GM12878 (cell line): ENCODE measurements around the gene GRIK4. TPM values are rescaled to one million over a fixed set of nuclear protein-coding genes. Genes with fewer than 3 reads are reported as not detected.
A peak's percentile ranks its signal among the peaks of the same experiment; 100 is the strongest.

Source experiments
- ATAC-seq: fragments of 200-7000 bp; cut with Tn5 transposase; 3 replicates; pipeline ENCODE4 v1.9.1; 2020; ENCODE audit warnings: mild to moderate bottlenecking, moderate library complexity
- BruUV-seq: library from RNA; stranded (reverse); fragments of 400-500 nt; replicated peaks from 2 replicates; lab custom pipeline; 2021; lab: Mats Ljungman, UMichigan
- CTCF ChIA-PET: fragments of 300-600 bp; sonication (Branson Sonifier 250); formaldehyde crosslinking; extraction: SDS; loops from one replicate; lab custom pipeline; 2021; ENCODE audit warnings: inconsistent platforms; lab: Yijun Ruan, JAX
- POLR2A ChIA-PET: fragments of 350-600 bp; formaldehyde crosslinking; extraction: SDS; loops from one replicate; lab custom pipeline; 2021; ENCODE audit warnings: inconsistent platforms; lab: Charles Lee
- RAD21 ChIA-PET: fragments of 300-600 bp; sonication (Branson Sonifier 250); formaldehyde crosslinking; loops from one replicate; lab custom pipeline; 2023; ENCODE audit warnings: antibody characterized with exemption; ENCODE audit not compliant: unreplicated experiment; lab: Charles Lee
- SMC1A ChIA-PET: fragments of 300-600 bp; sonication (Branson Sonifier 250); formaldehyde crosslinking; loops from one replicate; lab custom pipeline; 2023; ENCODE audit not compliant: unreplicated experiment, uncharacterized antibody; lab: Charles Lee
- DNase-seq: peaks from one replicate; pipeline ENCODE4 v3.0.0-alpha.2; 2011; ENCODE audit warnings: low read depth, low spot score
- FAIRE-seq: peaks from 3 replicates; lab custom pipeline; 2011; peaks lifted over from hg19 to GRCh38; lab: Jason Lieb, UNC
- H2AFZ ChIP-seq: 2 replicates; pipeline ENCODE4 v1.6.0; 2011; ENCODE audit warnings: low read depth, low read length, control low read depth; ENCODE audit not compliant: control insufficient read depth
- H3K27ac ChIP-seq: 2 replicates; pipeline ENCODE4 v1.5.1; 2011; ENCODE audit warnings: control low read depth; ENCODE audit not compliant: control insufficient read depth, insufficient read depth
- H3K27me3 ChIP-seq, 2 experiments: replicated peaks in 1 of 2; 2 replicates each; pipeline versions ENCODE4 v1.6.0 to v1.6.1; 2011; ENCODE audit warnings: low read length in 1 of 2; ENCODE audit not compliant: control insufficient read depth in 2 of 2, insufficient read depth in 2 of 2
- H3K36me3 ChIP-seq, 2 experiments: 2 replicates each; pipeline ENCODE4 v1.5.1; 2011; ENCODE audit warnings: low read length in 1 of 2; ENCODE audit not compliant: control insufficient read depth in 2 of 2, insufficient read depth in 2 of 2
- H3K4me1 ChIP-seq: 2 replicates; pipeline ENCODE4 v1.6.1; 2011; ENCODE audit warnings: mild to moderate bottlenecking, low read length, moderate library complexity, mixed read lengths; ENCODE audit not compliant: control insufficient read depth, insufficient read depth
- H3K4me2 ChIP-seq: 2 replicates; pipeline ENCODE4 v1.6.0; 2011; ENCODE audit warnings: control low read depth; ENCODE audit not compliant: control insufficient read depth, insufficient read depth
- H3K4me3 ChIP-seq: fragments of 200-600 bp; sonication (generic); 2 replicates; pipeline ENCODE4 v1.5.1; 2016
- H3K79me2 ChIP-seq: 2 replicates; pipeline ENCODE4 v1.6.0; 2011; ENCODE audit warnings: low read length; ENCODE audit not compliant: control insufficient read depth, insufficient read depth
- H3K9ac ChIP-seq: 2 replicates; pipeline ENCODE4 v1.8.0; 2011; ENCODE audit warnings: low read length, control low read depth, mixed read lengths; ENCODE audit not compliant: control insufficient read depth, insufficient read depth
- H3K9me3 ChIP-seq: replicated peaks from 3 replicates; pipeline ENCODE4 v1.5.1; 2011; ENCODE audit warnings: mild to moderate bottlenecking, low read length; ENCODE audit not compliant: control insufficient read depth, insufficient read depth
- H4K20me1 ChIP-seq: 2 replicates; pipeline ENCODE4 v1.6.0; 2011; ENCODE audit not compliant: control insufficient read depth, insufficient read depth
- CREM ChIP-seq: IDR thresholded peaks from 2 replicates; pipeline ENCODE4 v1.6.1; 2014; ENCODE audit warnings: antibody characterized with exemption, low read depth
- MYC ChIP-seq: IDR thresholded peaks from 2 replicates; pipeline ENCODE4 v1.6.1; 2011; ENCODE audit warnings: mild to moderate bottlenecking, low read length, moderate library complexity, inconsistent platforms; ENCODE audit not compliant: insufficient read depth, insufficient replicate concordance, insufficient read length, severe bottlenecking
- ZZZ3 ChIP-seq: IDR thresholded peaks from 2 replicates; pipeline ENCODE4 v1.6.1; 2011; ENCODE audit warnings: low read depth; ENCODE audit not compliant: control insufficient read depth, insufficient read length
- WGBS: methylation state at CpG from one replicate; pipeline ENCODE4 v1.1.6; 2016; ENCODE audit warnings: low lambda C conversion rate; ENCODE audit not compliant: insufficient replicate concordance, insufficient coverage; ENCODE audit errors: missing lambda C conversion rate; 5-methylcytosine and 5-hydroxymethylcytosine counted together
- in situ Hi-C: fragments of 300-500 bp; cut with MboI; formaldehyde crosslinking; loops from 9 replicates; pipeline ENCODE4 v1.14.3; 2018; ENCODE audit warnings: mixed read lengths
- intact Hi-C: fragments of 100-400 bp; cut with micrococcal nuclease; formaldehyde crosslinking; loops from one replicate; pipeline ENCODE4 v1.14.2; 2022; ENCODE audit not compliant: unreplicated experiment
- polyA plus RNA-seq, 11 experiments: library from polyadenylated mRNA; depleted of rRNA in 4 of 11; unstranded in 6 of 11; stranded (reverse) in 5 of 11; fragments of >200 nt; fragmentation: Nextera tagmentation in 4 of 11; fragmentation: Illumina TruSeq in 1 of 11; extraction: Ambion mirVana in 4 of 11; extraction: Trizol in 1 of 11; gene quantifications; 1 replicate in 1 of 11; 2 replicates in 10 of 11; pipeline versions ENCODE4 v1.2.1 to v1.2.3, GENCODE V29; 2011 to 2016; ENCODE audit warnings: inconsistent platforms in 2 of 11, missing spikeins in 2 of 11, low read depth in 1 of 11
- total RNA-seq, 4 experiments: library from RNA; depleted of rRNA in 3 of 4; stranded (reverse); fragments of >200 nt in 3 of 4; fragmentation: Illumina TruSeq in 1 of 4; extraction: Trizol in 1 of 4; gene quantifications; 2 replicates each; pipeline versions ENCODE4 v1.2.1 to v1.2.3, GENCODE V29; 2013 to 2021
- TF ChIP-seq, protein P1 (sequence below): fragments of 450-650 bp; IDR thresholded peaks from 2 replicates; pipeline ENCODE4 v1.6.1; 2018; ENCODE audit warnings: borderline replicate concordance, mild to moderate bottlenecking; ENCODE audit not compliant: partially characterized antibody

The GRIK4 gene
- total and polyA plus RNA-seq, 10 of the 15 experiments (the other 5 are each of a cell fraction or from before 2014, with no cell fraction given): 0.33 to 3.6 (median 0.72) TPM

DNA sequence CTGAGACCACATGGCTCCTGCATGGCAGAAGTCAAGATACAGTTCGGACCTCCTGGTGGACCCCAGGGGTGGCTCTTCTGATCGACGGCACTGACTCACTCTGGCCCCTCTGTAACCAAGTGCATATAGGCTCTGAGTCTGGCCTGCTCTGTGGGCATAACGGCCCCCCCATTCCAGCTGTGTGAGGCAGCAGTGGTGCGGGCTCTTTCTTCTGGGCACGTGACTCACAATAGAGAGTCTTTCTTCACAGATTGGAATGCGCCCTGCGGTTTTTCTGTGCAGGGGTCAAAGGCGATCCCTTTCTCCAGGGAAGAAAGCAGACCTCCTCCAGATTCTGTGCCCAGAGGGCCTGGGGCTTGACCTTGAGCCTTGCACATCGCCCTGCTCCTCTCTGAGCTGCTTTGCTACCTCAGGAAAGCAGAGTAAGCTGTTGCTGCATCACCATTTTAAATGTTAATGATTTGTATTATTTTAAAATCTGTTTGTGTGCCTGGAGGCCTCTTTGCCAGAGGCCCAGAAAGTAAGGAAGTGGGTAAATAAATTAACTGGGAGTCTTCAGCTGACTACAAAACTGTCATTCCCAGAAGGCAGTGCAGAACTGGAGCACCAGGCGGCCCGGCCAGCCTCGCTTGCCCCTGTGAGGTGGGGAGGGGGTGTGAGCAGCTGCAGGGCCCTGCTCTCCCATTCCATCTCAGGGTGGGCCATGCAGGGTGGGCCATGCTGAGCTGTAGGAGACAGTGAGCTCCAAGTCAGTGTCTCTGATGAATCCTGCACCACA, 199.0 kb downstream of the GRIK4 start:
- Histone ChIP-seq H3K27me3 (no peaks in the 10 kb centered on the region), H3K9ac (peak overlapping the region; percentile 7; the same call in 1 of the 2 replicates), H2AFZ (no peak overlapping the region), H3K9me3 (peaks cover 9% of the 10 kb centered on the region; the same call in 2 of the 3 replicates), H3K36me3 (peaks cover 0 to 9% of the 10 kb centered on the region in 2 experiments; a peak in 2 of 4 replicates), H3K79me2 (no peaks in the 10 kb centered on the region), H3K4me2 (peak overlapping the region; percentile 52), H4K20me1 (no peaks in the 10 kb centered on the region), H3K4me3 (peak overlapping the region; percentile 12; the same call in 1 of the 2 replicates)
- WGBS: 79% methylated on average over 12 of the region's 13 CpGs
- ATAC-seq: peak; percentile 45
- in situ Hi-C loops (no loop called here), intact Hi-C loops (loop anchor here (2.0 to 5.0 kb wide), 2 partner anchors 53 to 98 kb away; no protein-coding TSS in a partner anchor)
- no TSS peak for BruUV-seq
- SMC1A ChIA-PET: interaction anchor here (1.3 to 2.9 kb wide), 4 partner anchors 10 to 89 kb away, joined by 3 to 13 read pairs (median 4); no protein-coding TSS in a partner anchor
- CTCF ChIA-PET: interaction anchor here (0.6 to 9.5 kb wide), 2 partner anchors 25 to 129 kb away, joined by 4 to 86 read pairs; no protein-coding TSS in a partner anchor
- no peak for DNase-seq
- POLR2A ChIA-PET: no interaction called here
- no peak for FAIRE-seq
- RAD21 ChIA-PET: interaction anchor here (1.1 to 1.8 kb wide), 2 partner anchors 97 to 146 kb away, joined by 3 to 5 read pairs; no protein-coding TSS in a partner anchor
- TF ChIP-seq ZZZ3 (no peak), CREM (no peak), MYC (no peak)
- TF ChIP-seq, protein P1, sequence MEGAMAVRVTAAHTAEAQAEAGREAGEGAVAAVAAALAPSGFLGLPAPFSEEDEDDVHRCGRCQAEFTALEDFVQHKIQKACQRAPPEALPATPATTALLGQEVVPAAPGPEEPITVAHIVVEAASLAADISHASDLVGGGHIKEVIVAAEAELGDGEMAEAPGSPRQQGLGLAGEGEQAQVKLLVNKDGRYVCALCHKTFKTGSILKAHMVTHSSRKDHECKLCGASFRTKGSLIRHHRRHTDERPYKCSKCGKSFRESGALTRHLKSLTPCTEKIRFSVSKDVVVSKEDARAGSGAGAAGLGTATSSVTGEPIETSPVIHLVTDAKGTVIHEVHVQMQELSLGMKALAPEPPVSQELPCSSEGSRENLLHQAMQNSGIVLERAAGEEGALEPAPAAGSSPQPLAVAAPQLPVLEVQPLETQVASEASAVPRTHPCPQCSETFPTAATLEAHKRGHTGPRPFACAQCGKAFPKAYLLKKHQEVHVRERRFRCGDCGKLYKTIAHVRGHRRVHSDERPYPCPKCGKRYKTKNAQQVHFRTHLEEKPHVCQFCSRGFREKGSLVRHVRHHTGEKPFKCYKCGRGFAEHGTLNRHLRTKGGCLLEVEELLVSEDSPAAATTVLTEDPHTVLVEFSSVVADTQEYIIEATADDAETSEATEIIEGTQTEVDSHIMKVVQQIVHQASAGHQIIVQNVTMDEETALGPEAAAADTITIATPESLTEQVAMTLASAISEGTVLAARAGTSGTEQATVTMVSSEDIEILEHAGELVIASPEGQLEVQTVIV: no peak
- TF ChIP-seq, all 136 proteins: peak for 0
- H3K4me1 ChIP-seq: peaks cover 47% of the 10 kb centered on the region
- H3K27ac ChIP-seq: peak overlapping the region; percentile 63
